ENCODE data around the gene ENO3.
A peak's percentile ranks its signal among the peaks of the same experiment; 100 is the strongest.

Gene ENO3

GRCh38 chr17:4937553-4937952 lies 13.4 kb upstream of the ENO3 start:
- no peak for DNase-seq (ENCODE audit: low read depth)

GRCh38 chr17:4938069-4938491 lies 12.8 kb upstream of the ENO3 start:
- DNase-seq (ENCODE audit: low read depth): no peak

- no peak for DNase-seq (ENCODE audit: low read depth)
Measured at GRCh38 chr17:4938688-4939545, 12.0 kb upstream of the ENO3 start.

GRCh38 chr17:4939546-4939795 lies 11.4 kb upstream of the ENO3 start:
- peak; percentile 9 for DNase-seq (ENCODE audit: low read depth)

- peak; percentile 91 for DNase-seq (ENCODE audit: low read depth)
Measured at GRCh38 chr17:4939796-4940554, 10.9 kb upstream of the ENO3 start, which contains the start of the genes RNF167 and SLC25A11. Gene RNF167, plus strand, starts transcription at chr17:4940268. Its CDS starts 642 bp downstream, at chr17:4940910. Gene SLC25A11, minus strand, starts transcription at chr17:4940046. Its CDS starts 136 bp downstream, at chr17:4939910.

- DNase-seq (ENCODE audit: low read depth): peak; percentile 12
Measured at GRCh38 chr17:4940555-4941318, 10.2 kb upstream of the ENO3 start.

GRCh38 chr17:4941319-4941610 lies 9.7 kb upstream of the ENO3 start:
- DNase-seq (ENCODE audit: low read depth): no peak

GRCh38 chr17:4942760-4943508 lies 8.0 kb upstream of the ENO3 start:
- DNase-seq (ENCODE audit: low read depth): no peak

- DNase-seq (ENCODE audit: low read depth): peak; percentile 41
Measured at GRCh38 chr17:4944163-4944553, 6.8 kb upstream of the ENO3 start.

GRCh38 chr17:4944554-4945175 lies 6.3 kb upstream of the ENO3 start:
- no peak for DNase-seq (ENCODE audit: low read depth)

- peak; percentile 76 for DNase-seq (ENCODE audit: low read depth)
Measured at GRCh38 chr17:4945176-4945943, 5.6 kb upstream of the ENO3 start.

- DNase-seq (ENCODE audit: low read depth): no peak
Measured at GRCh38 chr17:4945944-4946280, 5.0 kb upstream of the ENO3 start.

GRCh38 chr17:4946312-4946976 lies 4.5 kb upstream of the ENO3 start:
- DNase-seq (ENCODE audit: low read depth): no peak

- DNase-seq (ENCODE audit: low read depth): no peak
Measured at GRCh38 chr17:4947010-4947410, 3.9 kb upstream of the ENO3 start.

- DNase-seq (ENCODE audit: low read depth): peak; percentile 55
Measured at GRCh38 chr17:4947411-4948165, 3.3 kb upstream of the ENO3 start.

GRCh38 chr17:4948166-4948930 lies 2.6 kb upstream of the ENO3 start, which contains the start of gene PFN1:
Gene PFN1, minus strand, starts transcription at chr17:4948530. Its CDS starts 136 bp downstream, at chr17:4948394.
- DNase-seq (ENCODE audit: low read depth): peak; percentile 86

GRCh38 chr17:4948931-4949320 lies 2.0 kb upstream of the ENO3 start:
- peak; percentile 53 for DNase-seq (ENCODE audit: low read depth)

GRCh38 chr17:4949321-4950074 lies 1.4 kb upstream of the ENO3 start:
- DNase-seq (ENCODE audit: low read depth): peak; percentile 63
